Natural killer cell (primary cell): ENCODE measurements around the gene ING2. TPM values are rescaled to one million over a fixed set of nuclear protein-coding genes. Genes with fewer than 3 reads are reported as not detected.

Experiments used
- ATAC-seq, 3 donors: fragments of 150-1000 bp in 2 of 3; fragments of 200-7000 bp in 1 of 3; cut with Tn5 transposase; 1 replicate in 1 of 3; 2 replicates in 2 of 3; pipeline ENCODE4 v1.10.0; 2021; ENCODE audit warnings: mild to moderate bottlenecking in 2 of 3, moderate library complexity in 2 of 3
- DNase-seq, 2 donors: peaks; one replicate each; pipeline versions ENCODE4 v3.0.0 to v3.0.0-alpha.2; 2013 to 2021; ENCODE audit warnings: mixed read lengths in 1 of 2
- H3K27ac ChIP-seq: one replicate; pipeline ENCODE4 v1.5.1; 2013; ENCODE audit warnings: mild to moderate bottlenecking, low read length
- H3K27me3 ChIP-seq: one replicate; pipeline ENCODE4 v1.6.1; 2013; ENCODE audit warnings: low read length; ENCODE audit not compliant: control insufficient read depth, insufficient read depth
- H3K36me3 ChIP-seq: one replicate; pipeline ENCODE4 v1.6.1; 2013; ENCODE audit warnings: low read length; ENCODE audit not compliant: control insufficient read depth, insufficient read depth
- H3K4me1 ChIP-seq: one replicate; pipeline ENCODE4 v1.6.1; 2013; ENCODE audit warnings: low read length; ENCODE audit not compliant: control insufficient read depth, insufficient read depth
- H3K4me3 ChIP-seq: one replicate; pipeline ENCODE4 v1.5.1; 2013; ENCODE audit warnings: low read length
- H3K9me3 ChIP-seq: one replicate; pipeline ENCODE4 v1.6.1; 2013; ENCODE audit warnings: low read length; ENCODE audit not compliant: control insufficient read depth, insufficient read depth
- H3K27ac Mint-ChIP-seq, 2 donors: one replicate each; pipeline ENCODE4 v1.8.0; 2022; ENCODE audit warnings: mild to moderate bottlenecking in 2 of 2, mixed read lengths in 2 of 2, moderate library complexity in 1 of 2
- H3K27me3 Mint-ChIP-seq, 2 donors: one replicate each; pipeline ENCODE4 v1.8.0; 2022; ENCODE audit warnings: low read depth in 2 of 2, mixed read lengths in 2 of 2
- H3K36me3 Mint-ChIP-seq: one replicate; pipeline ENCODE4 v1.8.0; 2022; ENCODE audit warnings: mixed read lengths
- H3K4me1 Mint-ChIP-seq, 2 donors: one replicate each; pipeline ENCODE4 v1.8.0; 2022; ENCODE audit warnings: mixed read lengths in 2 of 2
- H3K4me3 Mint-ChIP-seq: one replicate; pipeline ENCODE4 v1.8.0; 2022; ENCODE audit warnings: mild to moderate bottlenecking, moderate library complexity, mixed read lengths
- H3K9me3 Mint-ChIP-seq, 2 donors: one replicate each; pipeline ENCODE4 v1.8.0; 2022; ENCODE audit warnings: mixed read lengths in 2 of 2
- CTCF ChIP-seq: fragments of 200-600 bp; IDR thresholded peaks from one replicate; pipeline ENCODE4 v1.8.0; 2022; ENCODE audit warnings: antibody characterized with exemption
- WGBS: methylation state at CpG from one replicate; pipeline ENCODE4 v1.1.7; 2013; ENCODE audit warnings: missing lambda C conversion rate; ENCODE audit not compliant: insufficient coverage; 5-methylcytosine and 5-hydroxymethylcytosine counted together
- intact Hi-C: fragments of 100-400 bp; cut with micrococcal nuclease; formaldehyde crosslinking; loops from one replicate; pipeline ENCODE4 v1.14.2; 2022
- total RNA-seq, 4 donors: library from RNA; stranded (reverse); fragments of 120-200 nt in 1 of 4; gene quantifications; one replicate each; pipeline versions ENCODE4 v1.2.3 to v1.2.4, GENCODE V29; 2013 to 2022

ING2 gene
- total RNA-seq, 3 donors from 2014 or later (not counting 1 experiment from before 2014, with no cell fraction given): 7.2 to 17.1 (median 10.9) TPM

DNA sequence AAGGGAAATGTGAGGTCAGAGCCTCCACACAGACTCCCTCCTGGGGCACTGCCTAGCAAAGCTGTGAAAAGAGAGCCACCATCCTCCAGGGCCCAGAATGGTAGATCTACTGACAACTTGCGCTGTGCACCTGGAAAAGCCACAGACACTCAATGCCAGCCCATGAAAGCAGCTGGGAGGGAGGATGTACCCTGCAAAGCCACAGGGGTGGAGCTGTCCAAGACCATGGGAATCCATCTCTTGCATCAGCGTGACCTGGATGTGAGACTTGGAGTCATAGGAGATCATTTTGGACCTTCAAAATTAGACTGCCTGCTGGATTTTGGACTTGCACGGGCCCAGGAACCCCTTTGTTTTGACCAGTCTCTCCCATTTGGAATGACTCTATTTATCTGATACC is 37.6 kb upstream of the ING2 start:
- H3K4me3 Mint-ChIP-seq: no peak overlapping the region
- no peak for DNase-seq
- Histone ChIP-seq H3K27me3 (no peaks in the 10 kb centered on the region), H3K36me3 (no peaks in the 10 kb centered on the region), H3K9me3 (no peaks in the 10 kb centered on the region), H3K4me3 (no peak overlapping the region), H3K4me1 (no peaks in the 10 kb centered on the region), H3K27ac (no peak overlapping the region)
- H3K9me3 Mint-ChIP-seq: no peaks in the 10 kb centered on the region
- peaks cover 0 to under 1% of the 10 kb centered on the region in 2 donors for H3K4me1 Mint-ChIP-seq
- H3K27ac Mint-ChIP-seq: no peak overlapping the region
- H3K27me3 Mint-ChIP-seq: no peaks in the 10 kb centered on the region
- H3K36me3 Mint-ChIP-seq: no peaks in the 10 kb centered on the region
- TF ChIP-seq CTCF: no peak
- 92% methylated on average over 3 of the region's 3 CpGs for WGBS
- ATAC-seq: no peak
- intact Hi-C loops: no loop called here

- no peaks in the 10 kb centered on the region for H3K9me3 ChIP-seq
- H3K36me3 ChIP-seq: no peaks in the 10 kb centered on the region
- H3K27me3 ChIP-seq: no peaks in the 10 kb centered on the region
- Mint-ChIP-seq H3K9me3 (no peaks in the 10 kb centered on the region), H3K27me3 (no peaks in the 10 kb centered on the region), H3K27ac (no peak overlapping the region), H3K4me3 (no peak overlapping the region), H3K36me3 (no peaks in the 10 kb centered on the region), H3K4me1 (peaks cover 0 to 7% of the 10 kb centered on the region in 2 donors)
- H3K4me1 ChIP-seq: no peaks in the 10 kb centered on the region
- intact Hi-C loops: no loop called here
- WGBS: 91% methylated on average over 4 of the region's 7 CpGs
- TF ChIP-seq CTCF: no peak
- DNase-seq: no peak
- ATAC-seq: no peak
- no peak overlapping the region for H3K4me3 ChIP-seq
- no peak overlapping the region for H3K27ac ChIP-seq
These were observed 36.4 kb upstream of the ING2 start for GRCh38 chr4:183468210-183469095.

DNA sequence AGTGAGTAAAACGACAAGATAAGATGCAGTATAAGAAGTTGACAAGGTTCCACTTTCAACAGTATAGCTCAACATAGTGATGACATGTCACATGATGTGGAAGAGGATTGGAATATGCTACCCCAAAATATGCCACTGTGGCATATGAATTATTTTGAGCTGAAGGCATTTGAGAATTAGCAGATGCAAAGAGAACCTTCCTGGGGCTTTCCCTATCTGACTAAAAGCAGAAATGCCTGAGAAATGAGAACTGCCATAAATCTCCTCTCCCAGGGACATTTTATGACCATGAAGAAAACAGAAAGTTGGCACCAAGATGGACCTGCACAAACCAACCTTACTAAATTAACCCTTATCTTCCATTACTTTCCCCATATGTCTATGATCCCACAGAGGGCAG is 35.6 kb upstream of the ING2 start:
- DNase-seq (no peak), ATAC-seq (no peak)
- Mint-ChIP-seq H3K9me3 (no peaks in the 10 kb centered on the region), H3K4me1 (peaks cover 0 to 7% of the 10 kb centered on the region in 2 donors), H3K4me3 (no peak overlapping the region), H3K36me3 (no peaks in the 10 kb centered on the region), H3K27me3 (no peaks in the 10 kb centered on the region), H3K27ac (no peak overlapping the region)
- Histone ChIP-seq H3K36me3 (no peaks in the 10 kb centered on the region), H3K4me3 (no peak overlapping the region), H3K27me3 (no peaks in the 10 kb centered on the region), H3K9me3 (no peaks in the 10 kb centered on the region), H3K4me1 (no peaks in the 10 kb centered on the region), H3K27ac (no peak overlapping the region)
- intact Hi-C loops: no loop called here
- WGBS: 88% methylated on average over 1 of the region's 1 CpG
- no peak for TF ChIP-seq CTCF
